HG02759 (cell line): ENCODE results near the gene KRTAP12-4.
"Not testable (repeated sequence)": the region's sequence is repeated elsewhere in the genome, so short reads cannot be mapped to it uniquely, and the experiment has no call there.

Experiments
- ATAC-seq: cut with Tn5 transposase; IDR thresholded peaks from one replicate; pipeline ENCODE4 v1.9.1; 2021; ENCODE audit warnings: mild to moderate bottlenecking, moderate library complexity; ENCODE audit not compliant: unreplicated experiment

The KRTAP12-4 gene, protein sequence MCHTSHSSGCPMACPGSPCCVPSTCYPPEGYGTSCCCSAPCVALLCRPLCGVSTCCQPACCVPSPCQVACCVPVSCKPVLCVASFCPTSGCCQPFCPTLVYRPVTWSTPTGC

DNA sequence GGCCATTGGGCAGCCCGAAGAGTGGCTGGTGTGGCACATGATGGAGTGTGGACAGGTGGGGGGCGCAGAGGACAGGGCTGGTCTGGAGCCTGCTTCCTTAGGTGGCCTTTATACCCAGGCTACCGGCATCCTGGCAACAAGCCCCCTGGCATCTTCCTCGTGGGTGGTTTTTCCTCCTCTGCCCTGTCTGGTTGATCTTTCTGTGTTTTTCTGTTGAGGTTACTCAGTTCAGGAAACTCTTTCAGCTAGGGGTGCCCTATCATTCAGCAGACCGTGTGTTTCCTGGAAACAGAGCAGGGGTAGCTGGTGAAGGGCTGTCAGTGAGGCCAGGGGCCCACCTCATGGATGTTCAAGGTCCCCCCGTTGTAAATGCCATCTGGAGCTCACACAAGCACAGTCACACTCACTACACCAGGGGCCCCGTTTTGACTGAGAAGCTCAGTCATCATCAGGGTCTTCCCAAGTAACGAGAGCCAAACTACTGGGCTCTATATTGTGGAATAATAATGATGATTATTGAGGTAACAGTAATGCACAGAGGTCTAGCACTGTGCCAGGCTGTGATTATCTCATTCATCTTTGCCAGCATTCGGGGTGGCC is at the start of gene KRTAP12-4:
TSS of gene KRTAP12-4 (minus strand) at position 84 of the 600 bp plus-strand sequence. CDS start at position 39, 45 bp downstream.
- no peak for ATAC-seq

DNA sequence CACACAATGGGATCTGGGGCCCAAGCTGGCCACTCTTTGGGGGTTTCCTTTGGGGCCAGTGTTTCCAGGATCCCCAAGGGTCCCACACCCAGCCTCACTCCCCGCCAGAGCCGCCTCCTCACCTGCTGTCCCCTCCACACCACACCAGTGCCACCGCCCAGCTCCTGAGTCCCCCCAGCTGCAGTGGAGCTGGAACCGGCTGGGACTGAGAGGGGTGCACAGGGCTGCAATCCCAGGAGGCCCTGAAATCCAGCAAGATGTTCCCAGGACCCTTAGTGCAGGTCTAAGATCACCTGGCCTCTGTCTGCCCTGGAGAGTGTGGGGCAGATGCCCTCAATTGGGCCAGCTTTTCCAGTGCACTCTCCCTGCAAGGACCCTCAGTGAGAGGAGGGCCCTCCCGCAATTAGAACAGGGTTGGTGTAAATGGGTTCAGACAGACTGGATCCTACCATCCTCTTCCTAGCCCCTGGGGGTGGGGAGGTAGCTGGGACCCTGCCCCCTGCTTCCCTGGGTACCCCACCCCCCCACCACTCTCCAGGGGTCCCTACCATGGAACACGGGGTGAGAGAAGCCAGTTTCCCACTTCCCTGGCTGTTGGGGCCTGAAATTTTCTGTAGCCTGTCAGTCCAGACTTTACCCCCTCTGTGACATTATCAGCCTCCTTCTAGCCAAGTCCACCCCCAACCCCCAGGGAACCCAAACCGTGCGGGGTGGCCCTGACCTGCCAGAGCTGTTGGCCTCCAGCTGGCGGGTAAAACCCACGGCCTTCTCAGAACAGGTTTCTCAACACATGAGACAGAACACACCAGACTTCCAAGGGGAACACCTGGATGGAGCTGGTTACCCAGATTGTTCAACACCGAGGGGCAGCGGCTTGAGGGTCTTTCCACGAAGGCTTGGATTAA is 49.5 kb upstream of the KRTAP12-4 start:
- ATAC-seq, result no peak

DNA sequence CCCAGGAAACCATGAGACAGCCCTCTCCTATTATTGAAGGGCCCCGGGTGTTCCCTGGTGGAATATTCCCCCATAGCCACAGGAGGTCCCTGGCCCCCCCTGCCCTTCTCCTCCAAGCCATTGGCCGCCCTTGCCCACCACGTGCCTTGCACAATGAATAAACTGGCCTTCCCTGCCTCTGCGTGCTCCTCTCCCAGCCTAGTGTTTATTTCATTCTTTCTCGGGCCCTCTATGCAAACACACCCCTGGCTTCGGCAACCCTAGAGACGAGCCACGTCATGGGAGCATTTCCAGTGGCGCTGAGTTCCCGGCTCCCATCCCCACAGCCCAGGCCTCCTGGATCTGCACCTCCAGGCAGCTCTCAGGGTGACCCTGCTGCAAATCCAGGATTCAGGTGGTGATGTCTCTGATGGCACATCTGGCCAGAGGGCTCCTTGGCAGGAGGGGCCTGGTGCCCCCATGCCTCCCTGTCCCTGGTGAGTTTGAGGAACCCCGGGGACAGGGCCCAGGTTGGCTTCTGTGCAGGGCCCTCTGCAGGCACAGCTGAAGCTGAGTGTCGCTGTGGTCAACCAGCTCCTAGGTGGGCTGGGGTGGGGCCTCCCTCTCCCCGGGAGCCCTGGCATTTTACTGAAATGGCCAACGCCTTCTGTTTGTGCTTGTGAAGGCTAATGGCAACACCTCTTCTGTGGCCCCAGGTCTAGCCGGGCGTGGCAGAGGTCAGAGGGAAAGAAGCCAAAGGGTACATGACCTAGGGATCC is 48.7 kb upstream of the KRTAP12-4 start:
- no peak for ATAC-seq

DNA sequence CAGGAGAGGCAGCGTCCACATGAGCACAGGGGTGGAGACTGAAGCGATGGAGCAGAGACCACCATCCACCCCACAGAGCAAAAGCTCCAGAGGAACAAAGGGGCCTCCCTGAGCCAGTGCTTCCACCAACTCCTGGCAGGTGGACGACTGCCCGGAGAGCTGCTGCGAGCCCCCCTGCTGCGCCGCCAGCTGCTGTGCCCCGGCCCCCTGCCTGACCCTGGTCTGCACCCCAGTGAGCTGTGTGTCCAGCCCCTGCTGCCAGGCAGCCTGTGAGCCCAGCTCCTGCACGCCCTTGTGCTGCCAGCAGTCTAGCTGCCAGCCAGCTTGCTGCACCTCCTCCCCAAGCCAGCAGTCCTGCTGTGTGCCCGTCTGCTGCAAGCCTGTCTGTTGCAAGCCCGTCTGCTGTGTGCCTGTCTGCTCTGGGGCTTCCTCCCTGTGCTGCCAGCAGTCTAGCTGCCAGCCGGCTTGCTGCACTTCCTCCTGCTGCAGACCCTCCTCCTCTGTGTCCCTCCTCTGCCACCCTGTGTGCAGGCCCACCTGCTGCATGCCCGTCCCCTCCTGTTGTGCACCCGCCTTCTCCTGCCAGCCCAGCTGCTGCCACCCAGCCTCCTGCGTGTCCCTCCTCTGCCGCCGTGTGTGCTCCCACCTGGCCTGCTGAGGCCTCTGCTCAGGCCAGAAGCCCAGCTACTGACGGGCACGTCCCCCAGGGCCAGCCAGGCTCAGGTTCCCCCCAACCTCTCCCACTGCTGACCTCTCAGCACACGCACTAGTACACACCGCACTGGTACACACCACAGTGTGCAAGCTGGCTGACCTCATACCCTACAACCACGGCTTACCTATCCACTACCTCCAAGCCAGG is 47.9 kb upstream of the KRTAP12-4 start:
- no peak for ATAC-seq

DNA sequence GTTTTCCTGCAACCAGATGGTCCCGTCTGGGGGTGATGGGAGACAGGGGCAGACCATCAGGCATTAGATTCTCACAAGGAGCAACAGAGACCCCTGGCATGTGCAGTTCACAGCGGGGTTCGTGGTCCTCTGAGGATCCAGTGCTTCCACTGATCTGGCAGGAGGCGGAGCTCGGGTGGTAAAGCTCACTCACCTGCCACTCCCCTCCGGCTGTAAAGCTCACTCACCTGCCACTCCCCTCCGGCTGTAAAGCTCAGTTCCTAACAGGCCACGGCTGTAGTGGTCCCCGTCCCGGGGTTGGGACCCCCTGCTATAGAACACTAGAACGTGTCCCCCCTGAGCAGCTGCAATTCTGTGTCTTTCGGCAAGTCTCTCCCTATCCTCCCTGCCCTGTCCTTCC is 47.1 kb upstream of the KRTAP12-4 start:
- no peak for ATAC-seq

DNA sequence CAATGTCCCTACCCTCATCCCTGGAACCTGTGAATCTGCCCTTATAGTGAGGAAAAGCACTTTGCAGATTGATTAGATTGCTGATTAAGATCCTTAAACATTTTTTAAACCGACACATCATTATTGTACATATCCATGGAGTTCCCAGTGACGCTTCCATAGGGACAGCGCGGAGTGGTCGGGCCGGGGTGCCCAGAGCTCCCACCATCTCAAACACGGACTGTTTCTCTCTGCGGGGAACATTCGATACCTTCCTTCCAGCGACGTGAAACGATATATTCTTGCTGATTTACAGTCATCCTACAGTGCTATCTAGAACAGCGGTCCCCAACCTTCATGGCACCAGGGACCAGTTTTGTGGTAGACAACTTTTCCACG is 46.6 kb upstream of the KRTAP12-4 start:
- ATAC-seq, result no peak

DNA sequence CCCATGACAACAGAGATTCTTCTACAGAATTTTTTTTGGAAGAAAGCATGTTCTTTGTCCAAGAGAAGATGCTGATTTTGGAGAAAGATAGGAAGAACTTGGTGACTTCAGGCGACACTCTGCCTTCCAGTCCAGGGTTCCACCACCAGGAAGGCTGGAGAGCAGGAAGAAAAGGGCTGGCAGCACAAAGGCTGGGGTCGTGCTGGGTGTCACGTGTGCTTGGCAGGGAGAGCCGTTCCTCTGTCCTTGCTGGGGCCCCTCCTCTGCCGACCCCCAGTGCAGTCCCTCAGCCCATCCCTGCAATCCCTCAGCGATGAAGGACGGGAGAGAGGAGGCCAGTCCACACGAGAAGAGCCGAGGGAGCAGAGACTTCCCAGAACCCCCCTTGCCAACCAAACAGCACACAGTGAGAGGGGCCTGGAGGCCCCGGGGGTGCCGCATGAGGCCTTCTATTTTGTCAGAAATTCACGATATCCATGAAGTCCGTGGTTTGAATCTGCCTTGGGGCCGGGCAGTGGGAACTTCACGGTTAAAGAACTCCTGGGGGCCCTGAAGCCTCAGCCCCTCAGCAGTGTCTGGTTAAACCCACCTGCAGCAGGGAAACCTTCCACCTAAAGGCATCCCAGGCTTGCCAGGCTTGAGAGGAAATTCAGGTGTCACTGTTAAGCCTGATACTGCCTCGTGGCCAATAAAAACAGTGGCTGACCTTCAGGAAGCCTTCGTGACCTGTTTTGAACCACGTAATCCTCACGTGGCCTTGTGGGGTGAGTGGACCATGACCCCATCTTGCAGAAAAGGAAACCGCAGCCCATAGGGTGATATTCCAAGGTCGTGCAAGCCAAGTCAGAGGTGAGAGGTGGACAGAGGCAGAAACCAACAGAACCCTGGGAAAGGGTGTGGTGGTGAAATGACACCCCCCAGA is 45.9 kb upstream of the KRTAP12-4 start:
- ATAC-seq, result no peak

DNA sequence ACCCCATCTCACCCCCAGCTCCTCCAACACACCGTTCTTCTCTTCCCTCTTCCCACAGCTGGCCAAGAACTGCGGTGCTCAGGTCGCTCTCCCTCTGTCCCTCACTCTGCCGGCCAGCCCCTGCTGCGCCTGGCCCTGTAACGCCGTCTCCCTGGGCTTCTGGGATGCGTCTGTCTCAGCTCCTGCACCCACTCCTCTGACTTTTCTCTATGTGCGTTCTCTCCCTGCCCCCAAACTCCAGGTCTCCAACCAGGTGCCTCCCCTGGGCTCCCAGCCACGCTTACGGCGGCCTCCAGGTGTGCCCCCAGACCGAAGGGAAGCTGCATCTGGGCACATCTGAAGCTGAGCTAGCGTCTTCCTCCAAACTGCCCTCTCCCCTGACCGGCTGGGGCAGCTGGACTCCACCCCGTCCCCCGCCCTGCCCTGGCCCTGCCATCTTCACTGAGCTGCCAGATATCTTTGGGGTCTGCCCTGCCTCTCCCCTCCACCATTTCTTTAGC is 45.1 kb upstream of the KRTAP12-4 start:
- ATAC-seq, result no peak

DNA sequence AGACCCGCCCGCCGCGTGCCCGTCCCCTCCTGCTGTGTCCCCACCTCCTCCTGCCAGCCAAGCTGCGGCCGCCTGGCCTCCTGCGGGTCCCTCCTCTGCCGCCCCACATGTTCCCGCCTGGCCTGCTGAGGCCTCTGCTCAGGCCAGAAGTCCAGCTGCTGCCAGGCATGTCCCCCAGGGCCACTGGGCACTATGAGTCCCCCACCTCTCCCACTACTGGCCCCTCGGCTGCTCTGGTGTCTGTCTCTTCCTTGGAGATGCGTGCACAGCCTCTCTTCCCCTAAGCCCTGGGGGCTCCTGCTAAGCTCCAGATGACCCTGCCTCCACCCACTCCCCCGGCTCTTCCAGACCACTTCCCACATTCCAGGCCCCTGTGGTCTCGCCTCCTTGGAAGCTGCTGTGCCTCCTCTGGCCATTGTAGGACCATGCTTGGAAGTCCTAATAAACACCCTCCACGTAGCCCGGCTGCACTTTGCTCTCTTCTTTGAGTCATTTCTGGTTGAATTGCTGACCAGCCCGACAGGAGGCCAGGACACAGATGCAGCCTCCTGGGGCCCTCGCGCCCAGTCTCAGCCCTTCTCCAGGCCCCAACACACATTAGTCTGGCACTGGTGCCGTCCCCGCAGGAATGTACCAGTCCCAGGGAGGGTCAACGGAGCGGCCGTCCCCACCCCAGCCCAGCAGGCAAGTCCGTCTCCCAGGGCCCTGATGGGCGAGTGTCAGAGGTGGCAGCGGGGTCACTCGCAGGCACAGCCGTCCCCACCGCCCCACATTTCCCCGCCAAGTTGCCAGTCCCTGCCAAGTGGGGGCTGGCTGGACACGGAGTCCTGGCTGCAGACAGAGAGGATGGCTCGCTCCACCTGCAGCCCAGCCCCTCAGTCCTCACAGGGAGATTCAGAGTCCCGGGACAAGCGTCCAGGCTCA is 43.6 kb upstream of the KRTAP12-4 start:
- no peak for ATAC-seq

DNA sequence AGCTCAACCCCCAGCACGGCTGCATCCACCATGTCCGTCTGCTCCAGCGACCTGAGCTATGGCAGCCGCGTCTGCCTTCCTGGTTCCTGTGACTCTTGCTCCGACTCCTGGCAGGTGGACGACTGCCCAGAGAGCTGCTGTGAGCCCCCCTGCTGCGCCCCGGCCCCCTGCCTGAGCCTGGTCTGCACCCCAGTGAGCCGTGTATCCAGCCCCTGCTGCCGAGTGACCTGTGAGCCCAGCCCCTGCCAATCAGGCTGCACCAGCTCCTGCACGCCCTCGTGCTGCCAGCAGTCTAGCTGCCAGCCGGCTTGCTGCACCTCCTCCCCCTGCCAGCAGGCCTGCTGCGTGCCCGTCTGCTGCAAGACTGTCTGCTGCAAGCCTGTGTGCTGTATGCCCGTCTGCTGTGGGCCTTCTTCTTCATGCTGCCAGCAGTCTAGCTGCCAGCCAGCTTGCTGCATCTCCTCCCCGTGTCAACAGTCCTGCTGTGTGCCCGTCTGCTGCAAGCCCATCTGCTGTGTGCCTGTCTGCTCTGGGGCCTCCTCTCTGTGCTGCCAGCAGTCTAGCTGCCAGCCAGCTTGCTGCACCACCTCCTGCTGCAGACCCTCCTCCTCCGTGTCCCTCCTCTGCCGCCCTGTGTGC is 42.8 kb upstream of the KRTAP12-4 start, which contains the start of gene KRTAP10-12:
TSS of gene KRTAP10-12 (plus strand) at position 1 of the 639 bp plus-strand sequence. CDS start at position 31, 30 bp downstream.
- not testable (repeated sequence) for ATAC-seq

DNA sequence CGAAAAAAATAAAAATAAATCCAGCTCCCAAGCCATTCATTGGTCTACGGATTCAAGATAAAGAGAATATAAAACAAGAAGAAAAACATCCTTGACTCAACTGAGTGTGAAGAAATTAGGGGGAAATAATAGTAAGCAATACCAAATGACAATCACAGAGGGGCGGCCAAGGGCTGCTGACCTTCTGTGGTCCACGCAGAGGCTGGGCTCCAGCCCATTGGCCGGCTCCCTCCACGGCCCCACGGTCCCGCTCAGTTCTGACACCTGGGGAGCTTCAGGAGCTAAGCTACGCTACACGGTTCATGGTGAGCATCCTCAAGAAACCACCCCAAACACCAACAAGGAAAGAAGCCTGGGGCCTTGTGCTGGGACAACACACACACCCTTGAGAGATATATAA is 42.1 kb upstream of the KRTAP12-4 start:
- ATAC-seq, result no peak

DNA sequence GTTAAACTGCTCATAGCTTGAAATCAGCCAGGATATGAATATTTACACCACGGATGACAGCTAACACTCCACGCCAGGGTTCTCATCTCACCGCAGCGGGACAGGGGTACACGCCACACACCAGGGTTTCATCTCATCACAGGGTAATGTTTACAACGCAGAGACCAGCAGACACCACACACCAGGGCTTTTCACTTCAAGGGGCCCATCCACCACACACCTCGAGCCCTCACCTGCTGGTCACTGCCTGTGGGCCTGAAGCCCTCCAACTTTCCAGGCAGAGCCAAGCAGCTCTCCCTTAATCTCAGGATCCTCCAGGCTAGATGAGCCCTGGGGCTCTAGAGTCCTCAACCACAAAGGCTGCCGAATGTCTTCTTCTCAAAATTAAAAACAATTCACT is 41.2 kb upstream of the KRTAP12-4 start:
- no peak for ATAC-seq

DNA sequence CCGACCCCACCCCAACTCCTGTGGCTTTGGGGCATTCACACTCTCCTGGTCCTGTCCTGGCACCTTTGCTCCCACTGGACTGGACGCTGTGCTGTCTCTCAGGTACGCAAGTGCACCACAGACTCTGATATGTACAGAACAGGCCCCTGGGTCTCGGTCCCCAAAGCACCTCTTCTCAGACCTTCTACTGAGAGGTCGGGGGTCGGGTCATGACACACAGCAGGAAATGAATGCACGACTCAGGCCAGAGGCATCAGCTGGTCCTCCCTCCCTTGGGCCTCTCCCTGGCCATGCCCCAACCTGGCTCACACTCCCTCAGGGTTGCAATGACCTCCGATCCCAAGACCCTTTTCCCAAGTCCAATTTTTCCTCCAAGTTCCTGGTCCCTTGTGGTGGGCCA is 40.7 kb upstream of the KRTAP12-4 start:
- ATAC-seq, result no peak

DNA sequence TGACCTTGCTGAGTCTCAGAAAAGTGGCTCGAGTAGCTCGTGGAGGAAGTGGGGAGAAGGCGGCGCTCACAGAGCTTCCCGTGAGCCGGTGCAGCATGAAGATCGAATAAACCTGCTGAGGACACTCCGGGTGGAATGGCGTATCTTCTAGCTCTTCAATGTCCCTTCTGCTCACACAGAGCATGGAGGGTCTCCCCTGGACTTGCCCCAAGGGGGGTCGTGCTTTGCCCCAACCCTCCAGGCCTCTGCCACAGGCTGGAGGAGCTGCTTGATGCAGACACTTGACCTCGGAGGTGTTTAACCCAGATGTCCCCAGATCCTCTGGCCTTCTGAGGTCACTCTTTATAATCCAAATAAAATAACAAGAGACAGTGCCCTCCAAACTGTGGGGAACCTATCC is 40.3 kb upstream of the KRTAP12-4 start:
- ATAC-seq, result no peak

DNA sequence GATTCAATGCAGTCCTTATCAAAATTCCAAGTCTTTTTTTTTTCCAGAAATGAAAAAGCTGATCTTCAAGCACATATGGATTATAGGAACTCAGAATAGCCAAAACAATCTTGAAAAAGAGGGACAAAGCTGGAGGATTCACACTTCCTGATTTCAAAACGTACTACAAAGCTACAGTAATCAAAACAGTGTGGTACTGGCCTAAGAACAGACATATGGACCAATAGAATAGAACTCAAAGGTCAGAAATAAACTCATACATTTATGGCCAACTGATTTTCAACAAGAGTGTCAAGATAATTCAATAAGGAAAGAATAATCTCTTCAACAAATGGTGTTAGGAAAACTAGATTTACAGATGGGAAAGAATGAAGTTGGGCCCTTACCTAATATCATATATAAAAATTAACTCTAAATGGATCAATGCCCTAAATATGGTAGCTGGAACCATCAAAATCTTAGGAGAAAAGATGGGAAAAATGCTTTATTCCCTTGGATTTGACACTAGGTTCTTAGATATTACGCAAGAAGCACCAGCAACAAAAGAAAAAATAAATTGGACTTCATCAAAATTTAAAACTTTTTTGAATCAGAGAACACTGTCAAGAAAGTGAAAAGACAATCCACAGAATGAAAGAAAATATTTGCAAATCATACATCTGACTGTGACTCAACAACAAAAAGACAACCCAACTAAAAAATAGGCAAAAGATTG is 38.5 kb upstream of the KRTAP12-4 start:
- no peak for ATAC-seq

DNA sequence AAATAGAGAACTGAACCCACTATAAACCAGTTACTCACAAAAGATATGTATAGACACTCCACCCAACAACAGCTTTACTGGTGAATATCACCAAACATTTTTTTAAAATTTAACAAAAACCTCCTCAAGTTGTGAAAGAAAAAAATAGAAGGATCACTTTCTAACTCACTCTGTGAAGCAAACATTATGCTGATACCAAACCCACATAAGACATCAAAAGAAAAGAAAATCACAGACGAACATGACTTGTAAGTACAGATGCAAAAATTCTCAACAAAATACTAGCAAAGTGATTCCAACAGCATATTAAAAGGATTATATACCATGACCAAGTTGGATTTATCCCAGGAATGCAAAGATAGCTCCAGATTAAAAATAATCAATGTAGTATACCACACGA is 37.2 kb upstream of the KRTAP12-4 start:
- ATAC-seq, result no peak

DNA sequence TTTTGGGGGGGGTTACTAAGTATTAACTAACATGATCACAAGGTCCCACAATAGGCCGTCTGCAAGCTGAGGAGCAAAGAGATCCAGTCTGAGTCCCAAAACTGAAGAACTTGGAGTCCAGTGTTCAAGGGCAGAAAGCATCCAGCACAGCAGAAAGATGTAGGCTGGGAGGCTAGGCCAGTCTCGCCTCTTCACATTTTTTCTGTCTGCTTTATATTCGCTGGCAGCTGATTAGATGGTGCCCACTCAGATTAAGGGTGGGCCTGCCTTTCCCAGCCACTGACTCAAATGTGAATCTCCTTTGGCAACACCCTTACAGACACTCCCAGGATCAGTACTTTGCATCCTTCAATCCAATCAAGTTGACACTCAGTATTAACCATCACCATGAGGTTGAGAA is 35.3 kb upstream of the KRTAP12-4 start:
- not testable (repeated sequence) for ATAC-seq
